ENCODE measurements around the gene YBEY. TPM values are rescaled to one million over a fixed set of nuclear protein-coding genes. Genes with fewer than 3 reads are reported as not detected.

Gene YBEY
- polyA plus RNA-seq, 1 donor (not counting 4 experiments of a cell fraction or from before 2014, with no cell fraction given) = 23.5 TPM

DNA sequence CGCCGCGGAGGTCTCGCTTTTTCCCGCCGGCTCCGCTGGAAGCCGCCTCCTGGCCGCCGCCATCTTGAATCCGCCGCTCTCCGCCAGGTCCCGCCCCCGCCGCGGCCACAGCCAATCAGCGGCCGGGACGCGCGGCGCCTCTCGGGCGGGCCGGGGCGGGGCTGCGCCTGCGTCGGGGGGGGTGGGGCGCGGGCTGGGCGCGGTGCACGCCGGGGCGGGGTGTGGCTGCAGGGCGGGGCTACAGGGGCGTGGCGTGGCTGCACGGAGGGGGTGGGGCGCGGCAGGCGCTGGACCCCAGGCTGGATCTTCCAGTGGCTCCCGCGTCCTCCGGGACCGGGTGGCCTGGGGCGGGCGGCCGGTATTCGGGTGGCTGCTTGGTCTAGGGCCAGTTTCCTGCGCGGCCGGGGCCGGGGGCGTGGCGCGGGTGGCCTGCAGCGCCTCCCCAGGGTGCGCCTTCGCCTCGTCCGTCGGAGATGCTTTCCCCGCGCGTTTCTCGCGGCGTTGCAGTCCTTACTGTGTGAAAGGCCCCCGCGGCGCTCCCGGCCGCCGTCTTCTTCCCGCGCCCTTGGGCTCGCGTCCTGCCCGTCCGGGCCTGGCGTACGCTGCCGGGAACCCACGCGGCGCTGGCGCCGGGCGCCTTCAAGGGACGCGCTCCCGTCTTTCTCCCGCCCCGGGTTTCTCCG, 38.4 kb downstream of the YBEY start:
- Histone ChIP-seq H3K4me1 (ENCODE audit: control insufficient read depth, extremely low read depth, insufficient read depth, low read length) (peaks cover 23% of the 10 kb centered on the region), H3K9me1 (ENCODE audit: control insufficient read depth, extremely low read depth, insufficient read depth, low read length) (peaks cover 2% of the 10 kb centered on the region), H3K79me2 (ENCODE audit: control insufficient read depth, insufficient read depth, low read length) (peaks cover 62% of the 10 kb centered on the region), H3K9me3 (ENCODE audit: control insufficient read depth, low read depth, low read length) (no peaks in the 10 kb centered on the region), H3K27ac (ENCODE audit: control insufficient read depth, insufficient read depth, low read length) (peak overlapping the region; percentile 95), H3K9ac (ENCODE audit: control insufficient read depth, extremely low read depth, insufficient read depth, low read length) (peak overlapping the region; percentile 97), H4K20me1 (ENCODE audit: control insufficient read depth, extremely low read depth, insufficient read depth, low read length) (no peaks in the 10 kb centered on the region), H3K36me3 (ENCODE audit: control insufficient read depth in 2 of 2, extremely low read depth in 1 of 2, insufficient read depth in 2 of 2, low read length in 2 of 2) (peaks cover 3 to 9% of the 10 kb centered on the region in 2 experiments), H2AFZ (ENCODE audit: control insufficient read depth, low read length) (peak overlapping the region; percentile 63), H3K4me3 (ENCODE audit: control insufficient read depth in 2 of 3, extremely low read depth in 1 of 3, insufficient read depth in 2 of 3, low read depth in 1 of 3, low read length in 3 of 3) (peak overlapping the region; percentile 87 to 99 (median 90)), H3K4me2 (ENCODE audit: control insufficient read depth, extremely low read depth, insufficient read depth, low read depth, low read length) (peak overlapping the region; percentile 87), H3K27me3 (ENCODE audit: control insufficient read depth, extremely low read depth, insufficient read depth, low read length) (no peaks in the 10 kb centered on the region)
- no peak for FAIRE-seq
- peak; percentile 40 for DNase-seq (ENCODE audit: low read depth, low spot score)
- dilution Hi-C loops (cut with MboI; ENCODE audit: extremely low pct_ligation_motif_present, low sequenced_read_pairs) = no loop called here
- TF ChIP-seq, protein P1, sequence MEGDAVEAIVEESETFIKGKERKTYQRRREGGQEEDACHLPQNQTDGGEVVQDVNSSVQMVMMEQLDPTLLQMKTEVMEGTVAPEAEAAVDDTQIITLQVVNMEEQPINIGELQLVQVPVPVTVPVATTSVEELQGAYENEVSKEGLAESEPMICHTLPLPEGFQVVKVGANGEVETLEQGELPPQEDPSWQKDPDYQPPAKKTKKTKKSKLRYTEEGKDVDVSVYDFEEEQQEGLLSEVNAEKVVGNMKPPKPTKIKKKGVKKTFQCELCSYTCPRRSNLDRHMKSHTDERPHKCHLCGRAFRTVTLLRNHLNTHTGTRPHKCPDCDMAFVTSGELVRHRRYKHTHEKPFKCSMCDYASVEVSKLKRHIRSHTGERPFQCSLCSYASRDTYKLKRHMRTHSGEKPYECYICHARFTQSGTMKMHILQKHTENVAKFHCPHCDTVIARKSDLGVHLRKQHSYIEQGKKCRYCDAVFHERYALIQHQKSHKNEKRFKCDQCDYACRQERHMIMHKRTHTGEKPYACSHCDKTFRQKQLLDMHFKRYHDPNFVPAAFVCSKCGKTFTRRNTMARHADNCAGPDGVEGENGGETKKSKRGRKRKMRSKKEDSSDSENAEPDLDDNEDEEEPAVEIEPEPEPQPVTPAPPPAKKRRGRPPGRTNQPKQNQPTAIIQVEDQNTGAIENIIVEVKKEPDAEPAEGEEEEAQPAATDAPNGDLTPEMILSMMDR (optimal IDR thresholded peaks at IDR 0.05 in 1 of 3, IDR thresholded peaks at IDR 0.05 in 1 of 3, conservative IDR thresholded peaks at IDR 0.05 in 1 of 3; ENCODE audit: extremely low read depth in 1 of 3, insufficient read depth in 2 of 3, low read length in 3 of 3) = peak in 2 of 3 experiments; percentile 2 to 18
- TF ChIP-seq EZH2 (IDR thresholded peaks at IDR 0.05; ENCODE audit: low read length) = no peak

DNA sequence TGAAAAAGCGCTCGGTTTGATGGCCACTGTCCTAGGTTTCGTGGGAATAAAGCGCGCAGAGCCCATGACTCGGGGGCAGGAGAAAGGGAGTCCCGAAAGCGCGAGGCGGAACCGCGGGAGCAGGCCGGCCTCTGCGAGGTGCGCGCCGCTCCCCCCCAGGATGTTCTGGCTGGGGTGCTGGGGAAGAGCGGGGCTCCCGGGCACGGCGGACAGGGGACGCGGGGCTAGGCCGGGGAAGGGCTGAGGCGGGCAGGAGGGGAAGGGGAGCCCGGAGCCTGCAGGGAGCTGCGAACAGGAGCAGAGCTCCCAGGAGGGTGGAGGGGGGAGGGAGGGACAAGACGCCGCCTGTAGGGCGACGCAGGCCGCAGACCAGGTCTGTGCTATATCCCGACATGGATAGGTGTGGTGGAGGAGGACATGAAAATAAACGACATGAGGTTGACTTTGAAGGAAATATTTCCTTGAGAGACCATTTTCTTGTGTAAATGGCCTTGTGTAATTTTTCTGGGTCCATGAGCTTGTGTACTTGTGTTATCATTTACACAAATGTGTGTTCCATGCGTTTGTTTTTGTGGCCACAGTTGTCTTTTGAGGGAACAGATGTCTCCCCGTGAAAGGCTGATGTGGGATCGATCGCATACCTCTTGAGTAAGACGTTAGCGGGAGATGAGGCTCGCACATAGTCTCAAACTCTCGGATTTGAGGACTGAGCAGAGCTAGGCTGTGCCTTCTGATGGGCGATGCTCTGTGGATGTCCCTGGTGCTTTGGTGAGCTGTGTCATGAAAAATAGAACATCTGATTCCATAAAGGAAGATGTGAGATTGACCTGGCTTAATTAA, 39.2 kb downstream of the YBEY start:
- Histone ChIP-seq H4K20me1 (ENCODE audit: control insufficient read depth, extremely low read depth, insufficient read depth, low read length) (no peaks in the 10 kb centered on the region), H3K4me2 (ENCODE audit: control insufficient read depth, extremely low read depth, insufficient read depth, low read depth, low read length) (peak overlapping the region; percentile 87), H3K9me1 (ENCODE audit: control insufficient read depth, extremely low read depth, insufficient read depth, low read length) (peaks cover 2% of the 10 kb centered on the region), H3K4me3 (ENCODE audit: control insufficient read depth in 2 of 3, extremely low read depth in 1 of 3, insufficient read depth in 2 of 3, low read depth in 1 of 3, low read length in 3 of 3) (peak overlapping the region; percentile 62 to 99 (median 88)), H3K36me3 (ENCODE audit: control insufficient read depth in 2 of 2, extremely low read depth in 1 of 2, insufficient read depth in 2 of 2, low read length in 2 of 2) (peaks cover 3 to 15% of the 10 kb centered on the region in 2 experiments), H3K9ac (ENCODE audit: control insufficient read depth, extremely low read depth, insufficient read depth, low read length) (peak overlapping the region; percentile 81), H3K27ac (ENCODE audit: control insufficient read depth, insufficient read depth, low read length) (peak overlapping the region; percentile 77), H3K27me3 (ENCODE audit: control insufficient read depth, extremely low read depth, insufficient read depth, low read length) (no peaks in the 10 kb centered on the region), H3K4me1 (ENCODE audit: control insufficient read depth, extremely low read depth, insufficient read depth, low read length) (peaks cover 23% of the 10 kb centered on the region), H2AFZ (ENCODE audit: control insufficient read depth, low read length) (peak overlapping the region; percentile 49), H3K79me2 (ENCODE audit: control insufficient read depth, insufficient read depth, low read length) (peaks cover 68% of the 10 kb centered on the region), H3K9me3 (ENCODE audit: control insufficient read depth, low read depth, low read length) (no peaks in the 10 kb centered on the region)
- FAIRE-seq (peak; percentile 65), DNase-seq (ENCODE audit: low read depth, low spot score) (no peak)
- dilution Hi-C loops (cut with MboI; ENCODE audit: extremely low pct_ligation_motif_present, low sequenced_read_pairs) = no loop called here
- no peak for TF ChIP-seq EZH2 (IDR thresholded peaks at IDR 0.05; ENCODE audit: low read length)
- TF ChIP-seq, protein P1 (optimal IDR thresholded peaks at IDR 0.05 in 1 of 3, IDR thresholded peaks at IDR 0.05 in 1 of 3, conservative IDR thresholded peaks at IDR 0.05 in 1 of 3; ENCODE audit: extremely low read depth in 1 of 3, insufficient read depth in 2 of 3, low read length in 3 of 3) = peak; percentile 33 to 58 (median 53)
